K562 (cell line): ENCODE results near the gene DCTN2. TPM values are rescaled to one million over a fixed set of nuclear protein-coding genes. Genes with fewer than 3 reads are reported as not detected.
A peak's percentile ranks its signal among the peaks of the same experiment; 100 is the strongest.

Experiments
- ATAC-seq: fragments of 200-7000 bp; cut with Tn5 transposase; 3 replicates; pipeline ENCODE4 v1.9.1; 2020; ENCODE audit warnings: moderate library complexity
- BruUV-seq: library from RNA; stranded (reverse); fragments of 400-500 nt; replicated peaks from 2 replicates; lab custom pipeline; 2021; lab: Mats Ljungman, UMichigan
- CTCF ChIA-PET: fragments of 300-600 bp; formaldehyde crosslinking; extraction: SDS; loops from one replicate; lab custom pipeline; 2021; ENCODE audit warnings: low intra/inter-chr PET ratio; lab: Yijun Ruan, JAX
- POLR2A ChIA-PET: fragments of 300-600, 350-650 bp; sonication (Branson Sonifier 250); formaldehyde crosslinking; extraction: SDS; loops from one replicate; lab custom pipeline; 2021; ENCODE audit warnings: antibody characterized with exemption, inconsistent platforms; lab: Yijun Ruan, JAX
- DNase-seq, 4 experiments: peaks; one replicate each; pipeline versions ENCODE4 v3.0.0 to v3.0.0-alpha.2; 2011 to 2018; ENCODE audit warnings: low spot score in 3 of 4, mixed read lengths in 3 of 4; ENCODE audit errors: extremely low read depth in 1 of 4
- FAIRE-seq: peaks from 2 replicates; lab custom pipeline; 2011; peaks lifted over from hg19 to GRCh38; lab: Jason Lieb, UNC
- H2AFZ ChIP-seq: 2 replicates; pipeline ENCODE4 v1.6.0; 2011; ENCODE audit warnings: low read depth, low read length, control low read depth, inconsistent platforms
- H3K27ac ChIP-seq: fragments of 200-600 bp; 3 replicates; pipeline ENCODE4 v1.8.0; 2011; ENCODE audit warnings: low read depth, mild to moderate bottlenecking, control low read depth, inconsistent platforms, low read length, moderate library complexity, mixed read lengths; ENCODE audit errors: extremely low read depth
- H3K27me3 ChIP-seq, 2 experiments: fragments of 300-600 bp in 1 of 2; 2 replicates in 1 of 2; 3 replicates in 1 of 2; pipeline versions ENCODE4 v1.6.0 to v1.8.0; 2011; ENCODE audit warnings: inconsistent platforms in 2 of 2, low read length in 2 of 2, mild to moderate bottlenecking in 1 of 2, mixed read lengths in 1 of 2, moderate library complexity in 1 of 2; ENCODE audit not compliant: control insufficient read depth in 2 of 2, insufficient read depth in 2 of 2
- H3K36me3 ChIP-seq: fragments of 300-600 bp; 3 replicates; pipeline ENCODE4 v1.8.0; 2011; ENCODE audit warnings: mild to moderate bottlenecking, low read length, inconsistent platforms; ENCODE audit not compliant: control insufficient read depth, insufficient read depth
- H3K4me1 ChIP-seq, 2 experiments: fragments of 200-600 bp in 1 of 2; replicated peaks in 1 of 2; 2 replicates in 1 of 2; 3 replicates in 1 of 2; pipeline versions ENCODE4 v1.5.1 to v1.8.0; 2011; ENCODE audit warnings: inconsistent platforms in 2 of 2, low read length in 2 of 2, mild to moderate bottlenecking in 1 of 2, mixed read lengths in 1 of 2, moderate library complexity in 1 of 2; ENCODE audit not compliant: control insufficient read depth in 2 of 2, insufficient read depth in 2 of 2
- H3K4me2 ChIP-seq: 2 replicates; pipeline ENCODE4 v1.6.1; 2011; ENCODE audit warnings: low read length, control low read depth, inconsistent platforms, mixed read lengths; ENCODE audit not compliant: insufficient read depth
- H3K4me3 ChIP-seq: fragments of 200-600 bp; sonication (generic), shearing (Covaris generic); 2 replicates; pipeline ENCODE4 v1.5.1; 2016; ENCODE audit warnings: control low read depth, inconsistent platforms
- H3K79me2 ChIP-seq: fragments of 200-600 bp; 3 replicates; pipeline ENCODE4 v1.8.0; 2011; ENCODE audit warnings: low read length, inconsistent platforms; ENCODE audit not compliant: control insufficient read depth, insufficient read depth
- H3K9ac ChIP-seq, 2 experiments: 2 replicates each; pipeline versions ENCODE4 v1.6.0 to v1.6.1; 2011; ENCODE audit warnings: low read depth in 2 of 2, low read length in 2 of 2, control low read depth in 1 of 2, inconsistent platforms in 1 of 2, mild to moderate bottlenecking in 1 of 2, mixed read lengths in 1 of 2; ENCODE audit not compliant: insufficient read depth in 1 of 2
- H3K9me1 ChIP-seq: one replicate; pipeline ENCODE4 v1.6.0; 2011; ENCODE audit warnings: inconsistent platforms, mild to moderate bottlenecking, low read length, moderate library complexity; ENCODE audit not compliant: control insufficient read depth, insufficient read depth
- H3K9me3 ChIP-seq: replicated peaks from 2 replicates; pipeline ENCODE4 v1.5.1; 2011; ENCODE audit warnings: low read depth, low read length, inconsistent platforms; ENCODE audit not compliant: control insufficient read depth, insufficient read depth
- H4K20me1 ChIP-seq: replicated peaks from 2 replicates; pipeline ENCODE4 v1.6.1; 2011; ENCODE audit warnings: low read length, inconsistent platforms, mixed read lengths; ENCODE audit not compliant: control insufficient read depth, insufficient read depth
- CXXC5 ChIP-seq: fragments of 250-450 bp; sonication (Bioruptor Pico); IDR thresholded peaks from 2 replicates; pipeline ENCODE4 v1.8.0; 2022; ENCODE audit warnings: inconsistent platforms, mild to moderate bottlenecking, moderate library complexity
- E2F3 ChIP-seq: fragments of 250-450 bp; sonication (Bioruptor Pico); IDR thresholded peaks from 2 replicates; pipeline ENCODE4 v1.4.0; 2020; ENCODE audit warnings: mild to moderate bottlenecking
- ELF2 ChIP-seq: fragments of 250-450 bp; sonication (Bioruptor Pico); IDR thresholded peaks from 2 replicates; pipeline ENCODE4 v1.5.0; 2021; ENCODE audit warnings: mild to moderate bottlenecking
- ERF ChIP-seq: fragments of 450-650 bp; formaldehyde crosslinking; IDR thresholded peaks from 2 replicates; pipeline ENCODE4 v1.4.0; 2020; ENCODE audit warnings: mild to moderate bottlenecking, mixed read lengths
- FOXK1 ChIP-seq: sonication (generic); formaldehyde crosslinking; IDR thresholded peaks from 2 replicates; pipeline ENCODE4 v1.8.0; 2022; ENCODE audit warnings: missing genetic modification reagents, mild to moderate bottlenecking, borderline replicate concordance
- FOXM1 ChIP-seq, 2 experiments: fragments of 450-650 bp in 1 of 2; sonication (generic) in 1 of 2; formaldehyde crosslinking in 1 of 2; IDR thresholded peaks; 2 replicates each; pipeline versions ENCODE4 v1.6.1 to v1.9.0; 2017 to 2022; ENCODE audit warnings: low read depth in 2 of 2, mild to moderate bottlenecking in 2 of 2, missing genetic modification reagents in 1 of 2, moderate library complexity in 1 of 2
- RBFOX2 ChIP-seq: fragments of 200-400 bp; formaldehyde crosslinking; IDR thresholded peaks from 2 replicates; pipeline ENCODE4 v1.6.1; 2017; ENCODE audit warnings: low read depth, mild to moderate bottlenecking, low read length, moderate library complexity
- SMAD3 ChIP-seq: fragments of 450-650 bp; formaldehyde crosslinking; conservative IDR thresholded peaks from 2 replicates; pipeline ENCODE4 v1.4.0; 2020; ENCODE audit warnings: mild to moderate bottlenecking
- SMAD4 ChIP-seq: fragments of 250-450 bp; sonication (Bioruptor Pico); conservative IDR thresholded peaks from 2 replicates; pipeline ENCODE4 v1.8.0; 2021; ENCODE audit warnings: inconsistent platforms, mild to moderate bottlenecking, moderate library complexity
- TBL1XR1 ChIP-seq, 2 experiments: IDR thresholded peaks; 2 replicates each; pipeline ENCODE4 v1.6.1; 2012; ENCODE audit warnings: improper control_type of control experiment in 2 of 2, low read length in 2 of 2, mild to moderate bottlenecking in 1 of 2
- U2AF1 ChIP-seq: fragments of 200-400 bp; formaldehyde crosslinking; optimal IDR thresholded peaks from 2 replicates; pipeline ENCODE3; 2017; ENCODE audit warnings: mild to moderate bottlenecking, low read depth, low read length, moderate library complexity
- ZNF23 ChIP-seq: fragments of 250-450 bp; sonication (Bioruptor Pico); IDR thresholded peaks from 2 replicates; pipeline ENCODE4 v1.4.0; 2020; ENCODE audit warnings: mild to moderate bottlenecking
- ZNF507 ChIP-seq: conservative IDR thresholded peaks from 2 replicates; pipeline ENCODE4 v1.6.1; 2017; ENCODE audit warnings: missing genetic modification characterization, missing compliant biosample characterization
- WGBS: fragments of 100-300 bp; shearing (Covaris generic); methylation state at CpG from one replicate; pipeline ENCODE4 v1.1.6; 2016; ENCODE audit warnings: low coverage, mixed read lengths; ENCODE audit not compliant: insufficient coverage; ENCODE audit errors: missing lambda C conversion rate; 5-methylcytosine and 5-hydroxymethylcytosine counted together
- in situ Hi-C: fragments of 300-500 bp; cut with MboI; formaldehyde crosslinking; loops from 4 replicates; pipeline ENCODE4 v1.15.0; 2018; ENCODE audit warnings: inconsistent platforms, mixed read lengths
- intact Hi-C: fragments of 100-400 bp; cut with micrococcal nuclease; formaldehyde crosslinking; loops from 2 replicates; pipeline ENCODE4 v1.14.2; 2022
- polyA plus RNA-seq, 8 experiments: library from polyadenylated mRNA; depleted of rRNA in 4 of 8; stranded (reverse) in 5 of 8; unstranded in 3 of 8; fragments of >200 nt; fragmentation: Nextera tagmentation in 2 of 8; fragmentation: Illumina TruSeq in 1 of 8; extraction: Ambion mirVana in 2 of 8; extraction: Trizol in 1 of 8; gene quantifications; 2 replicates each; pipeline versions ENCODE4 v1.2.1 to v1.2.3, GENCODE V29; 2011 to 2014; ENCODE audit warnings: inconsistent platforms in 1 of 8, missing spikeins in 1 of 8
- total RNA-seq, 7 experiments: library from RNA; depleted of rRNA in 6 of 7; stranded (reverse); fragments of >200 nt in 6 of 7; fragmentation: Illumina TruSeq in 2 of 7; extraction: Trizol in 2 of 7; gene quantifications; 2 replicates each; pipeline versions ENCODE4 v1.2.1 to v1.2.3, GENCODE V29; 2011 to 2021; ENCODE audit warnings: low replicate concordance in 1 of 7
- TF ChIP-seq, protein P1 (sequence below), 2 experiments: fragments of 450-650 bp; IDR thresholded peaks; 2 replicates each; pipeline ENCODE4 v1.6.1; 2018; ENCODE audit warnings: mild to moderate bottlenecking in 2 of 2, low read depth in 1 of 2; ENCODE audit not compliant: partially characterized antibody in 2 of 2
- TF ChIP-seq, protein P2 (sequence below): fragments of 200-800 bp; sonication (Bioruptor generic); IDR thresholded peaks from 2 replicates; pipeline ENCODE4 v1.6.1; 2017; ENCODE audit warnings: missing genetic modification characterization, missing compliant biosample characterization

DCTN2 gene
- total and polyA plus RNA-seq, 9 of the 15 experiments (the other 6 are each of a cell fraction or from before 2014, with no cell fraction given): 43.6 to 270 (median 125) TPM

- in situ Hi-C loops: no loop called here
- intact Hi-C loops: no loop called here
- WGBS: under 1% methylated on average over 49 of the region's 69 CpGs
- no peaks in the 10 kb centered on the region for H3K9me3 ChIP-seq
- peaks cover 26% of the 10 kb centered on the region; the same call in 2 of the 3 replicates for H3K36me3 ChIP-seq
- peak within 1 kb of the TSS; percentile 84 for H3K27ac ChIP-seq
- ChIA-PET CTCF (interaction anchor here (1.2 kb wide), 1 partner anchor 102 kb away, joined by 3 read pairs; the partner anchor contains the start of gene OS9), POLR2A (interaction anchor here (0.6 to 4.2 kb wide), 16 partner anchors 8 to 154 kb away, joined by 3 to 20 read pairs (median 4); partner anchors contain the start of genes DDIT3 and TSPAN31)
- peak; percentile 74 for FAIRE-seq
- H3K4me2 ChIP-seq: peak within 1 kb of the TSS; percentile 77
- H3K27me3 ChIP-seq: no peaks in the 10 kb centered on the region
- peaks cover 27% of the 10 kb centered on the region for H3K79me2 ChIP-seq
- peak; percentile 92 to 97 (median 95) for DNase-seq
- ATAC-seq: peak; percentile 96
- peak within 1 kb of the TSS; percentile 72 for H3K4me3 ChIP-seq
- no peaks in the 10 kb centered on the region for H3K9me1 ChIP-seq
- BruUV-seq: TSS peak; percentile 50
- no peaks in the 10 kb centered on the region for H4K20me1 ChIP-seq
- peak within 1 kb of the TSS; percentile 97 for H2AFZ ChIP-seq
- H3K9ac ChIP-seq: peak within 1 kb of the TSS; percentile 81 to 98
- peaks cover 22 to 23% of the 10 kb centered on the region in 2 experiments for H3K4me1 ChIP-seq
- TF ChIP-seq, protein P1, sequence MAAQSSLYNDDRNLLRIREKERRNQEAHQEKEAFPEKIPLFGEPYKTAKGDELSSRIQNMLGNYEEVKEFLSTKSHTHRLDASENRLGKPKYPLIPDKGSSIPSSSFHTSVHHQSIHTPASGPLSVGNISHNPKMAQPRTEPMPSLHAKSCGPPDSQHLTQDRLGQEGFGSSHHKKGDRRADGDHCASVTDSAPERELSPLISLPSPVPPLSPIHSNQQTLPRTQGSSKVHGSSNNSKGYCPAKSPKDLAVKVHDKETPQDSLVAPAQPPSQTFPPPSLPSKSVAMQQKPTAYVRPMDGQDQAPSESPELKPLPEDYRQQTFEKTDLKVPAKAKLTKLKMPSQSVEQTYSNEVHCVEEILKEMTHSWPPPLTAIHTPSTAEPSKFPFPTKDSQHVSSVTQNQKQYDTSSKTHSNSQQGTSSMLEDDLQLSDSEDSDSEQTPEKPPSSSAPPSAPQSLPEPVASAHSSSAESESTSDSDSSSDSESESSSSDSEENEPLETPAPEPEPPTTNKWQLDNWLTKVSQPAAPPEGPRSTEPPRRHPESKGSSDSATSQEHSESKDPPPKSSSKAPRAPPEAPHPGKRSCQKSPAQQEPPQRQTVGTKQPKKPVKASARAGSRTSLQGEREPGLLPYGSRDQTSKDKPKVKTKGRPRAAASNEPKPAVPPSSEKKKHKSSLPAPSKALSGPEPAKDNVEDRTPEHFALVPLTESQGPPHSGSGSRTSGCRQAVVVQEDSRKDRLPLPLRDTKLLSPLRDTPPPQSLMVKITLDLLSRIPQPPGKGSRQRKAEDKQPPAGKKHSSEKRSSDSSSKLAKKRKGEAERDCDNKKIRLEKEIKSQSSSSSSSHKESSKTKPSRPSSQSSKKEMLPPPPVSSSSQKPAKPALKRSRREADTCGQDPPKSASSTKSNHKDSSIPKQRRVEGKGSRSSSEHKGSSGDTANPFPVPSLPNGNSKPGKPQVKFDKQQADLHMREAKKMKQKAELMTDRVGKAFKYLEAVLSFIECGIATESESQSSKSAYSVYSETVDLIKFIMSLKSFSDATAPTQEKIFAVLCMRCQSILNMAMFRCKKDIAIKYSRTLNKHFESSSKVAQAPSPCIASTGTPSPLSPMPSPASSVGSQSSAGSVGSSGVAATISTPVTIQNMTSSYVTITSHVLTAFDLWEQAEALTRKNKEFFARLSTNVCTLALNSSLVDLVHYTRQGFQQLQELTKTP (IDR thresholded peaks at IDR 0.05; ENCODE audit: low read depth in 1 of 2, partially characterized antibody in 2 of 2): no peak
- TF ChIP-seq SMAD3 (CRISPR knock-in tag): 0 out of 2 replicates have a peak, but pooled peaks have one; percentile 51
- peak; percentile 79 for TF ChIP-seq E2F3 (CRISPR knock-in tag)
- TF ChIP-seq ERF (CRISPR knock-in tag): peak; percentile 62; the same call in 1 of the 2 replicates
- peak; percentile 66 for TF ChIP-seq U2AF1
- peak; percentile 97 for TF ChIP-seq CXXC5 (CRISPR knock-in tag)
- TF ChIP-seq, protein P2, sequence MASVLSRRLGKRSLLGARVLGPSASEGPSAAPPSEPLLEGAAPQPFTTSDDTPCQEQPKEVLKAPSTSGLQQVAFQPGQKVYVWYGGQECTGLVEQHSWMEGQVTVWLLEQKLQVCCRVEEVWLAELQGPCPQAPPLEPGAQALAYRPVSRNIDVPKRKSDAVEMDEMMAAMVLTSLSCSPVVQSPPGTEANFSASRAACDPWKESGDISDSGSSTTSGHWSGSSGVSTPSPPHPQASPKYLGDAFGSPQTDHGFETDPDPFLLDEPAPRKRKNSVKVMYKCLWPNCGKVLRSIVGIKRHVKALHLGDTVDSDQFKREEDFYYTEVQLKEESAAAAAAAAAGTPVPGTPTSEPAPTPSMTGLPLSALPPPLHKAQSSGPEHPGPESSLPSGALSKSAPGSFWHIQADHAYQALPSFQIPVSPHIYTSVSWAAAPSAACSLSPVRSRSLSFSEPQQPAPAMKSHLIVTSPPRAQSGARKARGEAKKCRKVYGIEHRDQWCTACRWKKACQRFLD (CRISPR knock-in tag): peak; percentile 72; the same call in 1 of the 2 replicates
- peak; percentile 88 for TF ChIP-seq RBFOX2
- TF ChIP-seq TBL1XR1 (IDR thresholded peaks at IDR 0.05; ENCODE audit: low read length in 2 of 2): no peak
- TF ChIP-seq ZNF23 (CRISPR knock-in tag): no peak
- peak; percentile 81; the same call in 1 of the 2 replicates for TF ChIP-seq FOXK1
- no peak for TF ChIP-seq FOXM1 (IDR thresholded peaks at IDR 0.05; ENCODE audit: low read depth)
- 0 out of 2 replicates have a peak, but pooled peaks have one; percentile 64 for TF ChIP-seq FOXM1 (CRISPR knock-in tag; IDR thresholded peaks at IDR 0.05; ENCODE audit: low read depth)
- peak; percentile 96 for TF ChIP-seq ELF2 (CRISPR knock-in tag)
- peak; percentile 83 for TF ChIP-seq SMAD4
- TF ChIP-seq ZNF507 (tag): no peak
These were observed 44.1 kb upstream of the DCTN2 start, which contains the start of gene PIP4K2C for GRCh38 chr12:57590864-57591781. Gene PIP4K2C (plus strand): TSS chr12:57591192. CDS start chr12:57591290, 98 bp downstream.
